Measurements from ENCODE around the gene TBC1D25. TPM values are rescaled to one million over a fixed set of nuclear protein-coding genes. Genes with fewer than 3 reads are reported as not detected.

TBC1D25 gene
- total RNA-seq, 3 donors from 2014 or later, result 11.3 to 13.0 (median 12.5) TPM

- DNase-seq (ENCODE audit: low spot score in 2 of 2), result peak; percentile 88 to 91
- H3K27ac ChIP-seq, result peak within 1 kb of the TSS; percentile 96 to 97
- peak within 1 kb of the TSS; percentile 57 to 74 (median 63) for H3K4me3 ChIP-seq
- no peaks in the 10 kb centered on the region for H3K9me3 ChIP-seq
- no peaks in the 10 kb centered on the region for H3K36me3 ChIP-seq
- TF ChIP-seq CTCF (IDR thresholded peaks at IDR 0.05) (no peak), POLR2AphosphoS5 (IDR thresholded peaks at IDR 0.05) (peak; percentile 75 to 93 (median 90)), POLR2A (IDR thresholded peaks at IDR 0.05) (no peak)
- H3K27me3 ChIP-seq, result peaks cover 0 to 15% of the 10 kb centered on the region in 2 donors
- no peaks in the 10 kb centered on the region for H3K4me1 ChIP-seq
- intact Hi-C loops (cut with DNase I; ENCODE audit: low total_unique reads), result no loop called here
Observed at GRCh38 chrX:48597353-48598264, 58.1 kb downstream of the TBC1D25 start, which contains the start of gene WDR13. WDR13 (plus strand) TSS chrX:48597492; CDS start chrX:48597997, 505 bp downstream.

- Histone ChIP-seq H3K4me3 (peak overlapping the region; percentile 57 to 74 (median 63)), H3K9me3 (no peaks in the 10 kb centered on the region), H3K27me3 (peaks cover 0 to 15% of the 10 kb centered on the region in 2 donors), H3K27ac (peak overlapping the region; percentile 96 to 97), H3K36me3 (no peaks in the 10 kb centered on the region), H3K4me1 (no peaks in the 10 kb centered on the region)
- no peak for DNase-seq (ENCODE audit: low spot score in 2 of 2)
- intact Hi-C loops (cut with DNase I; ENCODE audit: low total_unique reads), result no loop called here
- TF ChIP-seq CTCF (IDR thresholded peaks at IDR 0.05) (no peak), POLR2A (IDR thresholded peaks at IDR 0.05) (no peak), POLR2AphosphoS5 (IDR thresholded peaks at IDR 0.05) (no peak)
Observed at GRCh38 chrX:48598614-48599013, 59.1 kb downstream of the TBC1D25 start.

GRCh38 chrX:48599341-48599740, 59.8 kb downstream of the TBC1D25 start:
- H3K36me3 ChIP-seq, result no peaks in the 10 kb centered on the region
- TF ChIP-seq POLR2AphosphoS5 (IDR thresholded peaks at IDR 0.05), result no peak
- no peak for TF ChIP-seq POLR2A (IDR thresholded peaks at IDR 0.05)
- TF ChIP-seq CTCF (IDR thresholded peaks at IDR 0.05), result no peak
- no peak for DNase-seq (ENCODE audit: low spot score in 2 of 2)
- H3K4me3 ChIP-seq, result no peak overlapping the region
- intact Hi-C loops (cut with DNase I; ENCODE audit: low total_unique reads), result no loop called here
- H3K4me1 ChIP-seq, result no peaks in the 10 kb centered on the region
- peaks cover 0 to 20% of the 10 kb centered on the region in 2 donors for H3K27me3 ChIP-seq
- no peaks in the 10 kb centered on the region for H3K9me3 ChIP-seq
- no peak overlapping the region for H3K27ac ChIP-seq

- Histone ChIP-seq H3K4me1 (no peaks in the 10 kb centered on the region), H3K4me3 (no peak overlapping the region), H3K27me3 (peaks cover 0 to 21% of the 10 kb centered on the region in 2 donors), H3K27ac (no peak overlapping the region), H3K9me3 (no peaks in the 10 kb centered on the region), H3K36me3 (no peaks in the 10 kb centered on the region)
- DNase-seq (ENCODE audit: low spot score in 2 of 2), result no peak
- intact Hi-C loops (cut with DNase I; ENCODE audit: low total_unique reads), result no loop called here
- TF ChIP-seq POLR2AphosphoS5 (IDR thresholded peaks at IDR 0.05) (no peak), POLR2A (IDR thresholded peaks at IDR 0.05) (no peak), CTCF (IDR thresholded peaks at IDR 0.05) (no peak)
Observed at GRCh38 chrX:48600226-48600625, 60.7 kb downstream of the TBC1D25 start.

- H3K4me1 ChIP-seq, result no peaks in the 10 kb centered on the region
- no peaks in the 10 kb centered on the region for H3K36me3 ChIP-seq
- intact Hi-C loops (cut with DNase I; ENCODE audit: low total_unique reads), result no loop called here
- no peak for DNase-seq (ENCODE audit: low spot score in 2 of 2)
- no peak overlapping the region for H3K27ac ChIP-seq
- no peak overlapping the region for H3K4me3 ChIP-seq
- no peak for TF ChIP-seq POLR2A (IDR thresholded peaks at IDR 0.05)
- TF ChIP-seq CTCF (IDR thresholded peaks at IDR 0.05), result no peak
- no peak for TF ChIP-seq POLR2AphosphoS5 (IDR thresholded peaks at IDR 0.05)
- no peaks in the 10 kb centered on the region for H3K9me3 ChIP-seq
- peaks cover 0 to 23% of the 10 kb centered on the region in 2 donors for H3K27me3 ChIP-seq
Observed at GRCh38 chrX:48601741-48602394, 62.4 kb downstream of the TBC1D25 start.

All from breast epithelium (tissue), 4 donors.